ENCODE data around the gene CATSPER1. TPM values are rescaled to one million over a fixed set of nuclear protein-coding genes. Genes with fewer than 3 reads are reported as not detected.

CATSPER1 gene
- total RNA-seq, 1 experiment from 2014 or later: 0.24 TPM

Other genes starting within 250 kb of the CATSPER1 start
- gene AP5B1, start 245.5 kb downstream of the CATSPER1 start, total RNA-seq (2014; rRNA removed; shearing (Covaris generic)): 1.8 and 2.0 TPM in 2 replicates
- gene OVOL1, start 239.4 kb downstream of the CATSPER1 start, total RNA-seq (2014; rRNA removed; shearing (Covaris generic)): not detected in 2 replicates
- 0.04 TPM in 1 of 2 replicates, not detected in the other for gene SNX32, start 192.5 kb downstream of the CATSPER1 start, total RNA-seq (2014; rRNA removed; shearing (Covaris generic))
- 743 and 763 TPM in 2 replicates for gene CFL1, start 168.3 kb downstream of the CATSPER1 start, total RNA-seq (2014; rRNA removed; shearing (Covaris generic))
- gene MUS81, start 166.0 kb downstream of the CATSPER1 start, total RNA-seq (2014; rRNA removed; shearing (Covaris generic)): 31.1 and 35.1 TPM in 2 replicates
- gene EFEMP2, start 153.7 kb downstream of the CATSPER1 start, total RNA-seq (2014; rRNA removed; shearing (Covaris generic)): 21.5 and 23.9 TPM in 2 replicates
- not detected in 2 replicates for gene CTSW, start 146.6 kb downstream of the CATSPER1 start, total RNA-seq (2014; rRNA removed; shearing (Covaris generic))
- gene FIBP, start 138.0 kb downstream of the CATSPER1 start, total RNA-seq (2014; rRNA removed; shearing (Covaris generic)): 64.3 and 68.1 TPM in 2 replicates
- 25.2 and 30.6 TPM in 2 replicates for gene CCDC85B, start 135.8 kb downstream of the CATSPER1 start, total RNA-seq (2014; rRNA removed; shearing (Covaris generic))
- 1.5 and 1.9 TPM in 2 replicates for gene FOSL1, start 126.1 kb downstream of the CATSPER1 start, total RNA-seq (2014; rRNA removed; shearing (Covaris generic))
- 9.2 and 10.3 TPM in 2 replicates for gene C11orf68, start 107.4 kb downstream of the CATSPER1 start, total RNA-seq (2014; rRNA removed; shearing (Covaris generic))
- gene DRAP1, start 107.1 kb downstream of the CATSPER1 start, total RNA-seq (2014; rRNA removed; shearing (Covaris generic)): 72.7 and 77.7 TPM in 2 replicates
- gene TSGA10IP, start 81.0 kb downstream of the CATSPER1 start, total RNA-seq (2014; rRNA removed; shearing (Covaris generic)): not detected in 2 replicates
- 52.3 and 63.5 TPM in 2 replicates for gene SART1, start 64.7 kb downstream of the CATSPER1 start, total RNA-seq (2014; rRNA removed; shearing (Covaris generic))
- gene EIF1AD, start 24.3 kb downstream of the CATSPER1 start, total RNA-seq (2014; rRNA removed; shearing (Covaris generic)): 52.9 and 55.1 TPM in 2 replicates
- gene BANF1, start 24.0 kb downstream of the CATSPER1 start, total RNA-seq (2014; rRNA removed; shearing (Covaris generic)): 181 and 199 TPM in 2 replicates
- gene CST6, start 14.5 kb downstream of the CATSPER1 start, total RNA-seq (2014; rRNA removed; shearing (Covaris generic)): not detected in 2 replicates
- not detected in 2 replicates for gene GAL3ST3, start 22.7 kb upstream of the CATSPER1 start, total RNA-seq (2014; rRNA removed; shearing (Covaris generic))
- 163 and 169 TPM in 2 replicates for gene SF3B2, start 25.9 kb upstream of the CATSPER1 start, total RNA-seq (2014; rRNA removed; shearing (Covaris generic))
- 11.8 and 12.5 TPM in 2 replicates for gene PACS1, start 43.8 kb upstream of the CATSPER1 start, total RNA-seq (2014; rRNA removed; shearing (Covaris generic))
- 6.8 and 9.0 TPM in 2 replicates for gene KLC2, start 231.2 kb upstream of the CATSPER1 start, total RNA-seq (2014; rRNA removed; shearing (Covaris generic))
- 82.0 and 83.2 TPM in 2 replicates for gene RAB1B, start 242.2 kb upstream of the CATSPER1 start, total RNA-seq (2014; rRNA removed; shearing (Covaris generic))

All from SJCRH30 (cell line).